ENCODE data around the gene CLDN11.

Gene CLDN11

GRCh38 chr3:170421758-170422157 lies 3.1 kb downstream of the CLDN11 start:
- Histone ChIP-seq H3K36me3 (ENCODE audit: insufficient read depth, low read length) (no peaks in the 10 kb centered on the region), H3K9ac (ENCODE audit: insufficient read length) (no peak overlapping the region), H3K27ac (no peak overlapping the region), H3K9me3 (ENCODE audit: low read depth, low read length) (no peaks in the 10 kb centered on the region), H3K4me3 (no peak overlapping the region)
- DNase-seq (ENCODE audit: low read depth, low spot score): no peak
- no peak for TF ChIP-seq FOXP2 (optimal IDR thresholded peaks at IDR 0.05; ENCODE audit: control extremely low read depth, extremely low read length, insufficient read depth)
- no peak for TF ChIP-seq EZH2 (IDR thresholded peaks at IDR 0.05)
- TF ChIP-seq POLR2AphosphoS5 (IDR thresholded peaks at IDR 0.05; ENCODE audit: borderline replicate concordance, low read depth, low read length): no peak

GRCh38 chr3:170423001-170423615 lies 4.4 kb downstream of the CLDN11 start:
- H3K27ac ChIP-seq: no peak overlapping the region
- no peak overlapping the region for H3K4me3 ChIP-seq
- H3K9ac ChIP-seq (ENCODE audit: insufficient read length): no peak overlapping the region
- no peaks in the 10 kb centered on the region for H3K36me3 ChIP-seq (ENCODE audit: insufficient read depth, low read length)
- DNase-seq (ENCODE audit: low read depth, low spot score): no peak
- TF ChIP-seq FOXP2 (optimal IDR thresholded peaks at IDR 0.05; ENCODE audit: control extremely low read depth, extremely low read length, insufficient read depth): no peak
- TF ChIP-seq EZH2 (IDR thresholded peaks at IDR 0.05): no peak
- no peak for TF ChIP-seq POLR2AphosphoS5 (IDR thresholded peaks at IDR 0.05; ENCODE audit: borderline replicate concordance, low read depth, low read length)
- H3K9me3 ChIP-seq (ENCODE audit: low read depth, low read length): no peaks in the 10 kb centered on the region

GRCh38 chr3:170424879-170425278 lies 6.2 kb downstream of the CLDN11 start:
- Histone ChIP-seq H3K27ac (no peak overlapping the region), H3K36me3 (ENCODE audit: insufficient read depth, low read length) (no peaks in the 10 kb centered on the region), H3K4me3 (no peak overlapping the region), H3K9ac (ENCODE audit: insufficient read length) (no peak overlapping the region), H3K9me3 (ENCODE audit: low read depth, low read length) (no peaks in the 10 kb centered on the region)
- DNase-seq (ENCODE audit: low read depth, low spot score): no peak
- TF ChIP-seq POLR2AphosphoS5 (IDR thresholded peaks at IDR 0.05; ENCODE audit: borderline replicate concordance, low read depth, low read length) (no peak), EZH2 (IDR thresholded peaks at IDR 0.05) (no peak), FOXP2 (optimal IDR thresholded peaks at IDR 0.05; ENCODE audit: control extremely low read depth, extremely low read length, insufficient read depth) (no peak)

- TF ChIP-seq FOXP2 (optimal IDR thresholded peaks at IDR 0.05; ENCODE audit: control extremely low read depth, extremely low read length, insufficient read depth): no peak
- no peak for TF ChIP-seq POLR2AphosphoS5 (IDR thresholded peaks at IDR 0.05; ENCODE audit: borderline replicate concordance, low read depth, low read length)
- no peak for TF ChIP-seq EZH2 (IDR thresholded peaks at IDR 0.05)
- no peak overlapping the region for H3K4me3 ChIP-seq
- no peak overlapping the region for H3K27ac ChIP-seq
- H3K9me3 ChIP-seq (ENCODE audit: low read depth, low read length): no peaks in the 10 kb centered on the region
- no peak for DNase-seq (ENCODE audit: low read depth, low spot score)
- H3K9ac ChIP-seq (ENCODE audit: insufficient read length): no peak overlapping the region
- H3K36me3 ChIP-seq (ENCODE audit: insufficient read depth, low read length): no peaks in the 10 kb centered on the region
These were observed 7.0 kb downstream of the CLDN11 start for GRCh38 chr3:170425491-170426239.

GRCh38 chr3:170426240-170426797 lies 7.7 kb downstream of the CLDN11 start:
- H3K9me3 ChIP-seq (ENCODE audit: low read depth, low read length): no peaks in the 10 kb centered on the region

GRCh38 chr3:170428095-170428494 lies 9.4 kb downstream of the CLDN11 start:
- no peaks in the 10 kb centered on the region for H3K36me3 ChIP-seq (ENCODE audit: insufficient read depth, low read length)
- TF ChIP-seq EZH2 (IDR thresholded peaks at IDR 0.05) (no peak), FOXP2 (optimal IDR thresholded peaks at IDR 0.05; ENCODE audit: control extremely low read depth, extremely low read length, insufficient read depth) (no peak)
- H3K9me3 ChIP-seq (ENCODE audit: low read depth, low read length): no peaks in the 10 kb centered on the region
- no peak overlapping the region for H3K9ac ChIP-seq (ENCODE audit: insufficient read length)
- H3K27ac ChIP-seq: no peak overlapping the region
- no peak overlapping the region for H3K4me3 ChIP-seq
- DNase-seq (ENCODE audit: low read depth, low spot score): no peak

More at GRCh38 chr3:170426240-170426797, 7.7 kb downstream of the CLDN11 start:
- no peak overlapping the region for H3K27ac ChIP-seq
- TF ChIP-seq POLR2AphosphoS5 (IDR thresholded peaks at IDR 0.05; ENCODE audit: borderline replicate concordance, low read depth, low read length): no peak
- TF ChIP-seq EZH2 (IDR thresholded peaks at IDR 0.05): no peak
- no peak for TF ChIP-seq FOXP2 (optimal IDR thresholded peaks at IDR 0.05; ENCODE audit: control extremely low read depth, extremely low read length, insufficient read depth)
- H3K36me3 ChIP-seq (ENCODE audit: insufficient read depth, low read length): no peaks in the 10 kb centered on the region
- DNase-seq (ENCODE audit: low read depth, low spot score): no peak
- no peak overlapping the region for H3K4me3 ChIP-seq
- no peak overlapping the region for H3K9ac ChIP-seq (ENCODE audit: insufficient read length)

- no peaks in the 10 kb centered on the region for H3K36me3 ChIP-seq (ENCODE audit: insufficient read depth, low read length)
- H3K4me3 ChIP-seq: no peak overlapping the region
- no peak for TF ChIP-seq FOXP2 (optimal IDR thresholded peaks at IDR 0.05; ENCODE audit: control extremely low read depth, extremely low read length, insufficient read depth)
- TF ChIP-seq EZH2 (IDR thresholded peaks at IDR 0.05): no peak
- TF ChIP-seq POLR2AphosphoS5 (IDR thresholded peaks at IDR 0.05; ENCODE audit: borderline replicate concordance, low read depth, low read length): no peak
- H3K9ac ChIP-seq (ENCODE audit: insufficient read length): no peak overlapping the region
- DNase-seq (ENCODE audit: low read depth, low spot score): peak; percentile 12
- no peaks in the 10 kb centered on the region for H3K9me3 ChIP-seq (ENCODE audit: low read depth, low read length)
- no peak overlapping the region for H3K27ac ChIP-seq
These were observed 10.4 kb downstream of the CLDN11 start for GRCh38 chr3:170429050-170429449.

- Histone ChIP-seq H3K27ac (no peak overlapping the region), H3K4me3 (no peak overlapping the region), H3K9me3 (ENCODE audit: low read depth, low read length) (no peaks in the 10 kb centered on the region), H3K9ac (ENCODE audit: insufficient read length) (no peak overlapping the region), H3K36me3 (ENCODE audit: insufficient read depth, low read length) (no peaks in the 10 kb centered on the region)
- DNase-seq (ENCODE audit: low read depth, low spot score): no peak
- TF ChIP-seq FOXP2 (optimal IDR thresholded peaks at IDR 0.05; ENCODE audit: control extremely low read depth, extremely low read length, insufficient read depth) (no peak), POLR2AphosphoS5 (IDR thresholded peaks at IDR 0.05; ENCODE audit: borderline replicate concordance, low read depth, low read length) (no peak), EZH2 (IDR thresholded peaks at IDR 0.05) (no peak)
These were observed 12.4 kb downstream of the CLDN11 start for GRCh38 chr3:170431054-170431453.

Measured in SK-N-MC (cell line).